SK-N-MC (cell line): ENCODE data around the gene TIAM1.

ENCODE experiments used
- EZH2 ChIP-seq: fragments of 200-600 bp; sonication (generic); IDR thresholded peaks from one replicate; pipeline ENCODE4 v1.6.1; 2017; ENCODE audit warnings: antibody characterized with exemption
- POLR2AphosphoS5 ChIP-seq: IDR thresholded peaks from 2 replicates; pipeline ENCODE4 v1.6.1; 2012; ENCODE audit warnings: mild to moderate bottlenecking, low read depth, low read length, borderline replicate concordance

GRCh38 chr21:31255896-31256295, 88.2 kb downstream of the TIAM1 start:
- TF ChIP-seq EZH2 (no peak), POLR2AphosphoS5 (no peak)
